GM10248 (cell line): Measurements from ENCODE around the gene SFMBT2.

Experiments used
- CTCF ChIA-PET: fragments of 300-600 bp; sonication (Branson Sonifier 250); formaldehyde crosslinking; extraction: SDS; loops from one replicate; lab custom pipeline; 2021; ENCODE audit warnings: antibody characterized with exemption; lab: Yijun Ruan, JAX
- POLR2A ChIA-PET: fragments of 350-650 bp; sonication (Branson Sonifier 250); formaldehyde crosslinking; extraction: SDS; loops from one replicate; lab custom pipeline; 2020; ENCODE audit warnings: antibody characterized with exemption; lab: Yijun Ruan, JAX
- DNase-seq: peaks from one replicate; pipeline ENCODE4 v3.0.0; 2012; ENCODE audit errors: extremely low spot score
- TF ChIP-seq, protein P1 (sequence below): IDR thresholded peaks from 2 replicates; pipeline ENCODE4 v1.5.1; 2012; ENCODE audit warnings: mild to moderate bottlenecking, low read depth; ENCODE audit errors: extremely low read depth, missing control alignments, control extremely low read depth

SFMBT2 gene

DNA sequence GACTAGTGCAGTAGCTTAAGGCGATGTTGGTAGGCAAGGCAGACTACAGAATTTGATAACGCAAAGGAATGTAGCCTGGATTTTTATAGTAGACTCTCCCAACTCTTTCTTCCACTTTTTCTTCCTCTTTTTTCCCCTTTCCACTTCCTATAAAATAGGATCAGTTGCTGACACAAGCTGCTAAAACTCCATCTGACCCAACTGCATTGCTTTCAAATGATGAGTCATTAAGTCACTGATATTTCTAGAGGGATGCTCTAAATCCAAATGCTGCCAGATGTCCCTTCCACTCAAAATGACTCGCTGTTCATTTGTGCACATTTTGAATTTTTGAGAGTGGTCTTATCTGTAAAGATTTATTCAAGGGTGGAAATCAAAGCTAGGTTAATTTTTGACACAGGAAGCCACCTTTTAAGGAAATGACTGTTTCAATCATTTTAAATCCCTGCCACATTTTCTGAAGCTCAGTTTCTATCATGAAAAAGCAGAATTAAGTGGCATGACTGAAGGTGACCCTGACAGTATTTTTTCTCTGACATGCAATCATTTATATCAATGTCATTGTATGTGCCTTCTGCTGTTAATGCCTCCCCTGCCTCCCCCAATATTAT, 25.8 kb upstream of the SFMBT2 start:
- ChIA-PET POLR2A (no interaction called here), CTCF (interaction anchor here (0.7 to 1.7 kb wide), 11 partner anchors 9 to 524 kb away, joined by 3 to 6 read pairs (median 3); no protein-coding TSS in a partner anchor)
- TF ChIP-seq, protein P1, sequence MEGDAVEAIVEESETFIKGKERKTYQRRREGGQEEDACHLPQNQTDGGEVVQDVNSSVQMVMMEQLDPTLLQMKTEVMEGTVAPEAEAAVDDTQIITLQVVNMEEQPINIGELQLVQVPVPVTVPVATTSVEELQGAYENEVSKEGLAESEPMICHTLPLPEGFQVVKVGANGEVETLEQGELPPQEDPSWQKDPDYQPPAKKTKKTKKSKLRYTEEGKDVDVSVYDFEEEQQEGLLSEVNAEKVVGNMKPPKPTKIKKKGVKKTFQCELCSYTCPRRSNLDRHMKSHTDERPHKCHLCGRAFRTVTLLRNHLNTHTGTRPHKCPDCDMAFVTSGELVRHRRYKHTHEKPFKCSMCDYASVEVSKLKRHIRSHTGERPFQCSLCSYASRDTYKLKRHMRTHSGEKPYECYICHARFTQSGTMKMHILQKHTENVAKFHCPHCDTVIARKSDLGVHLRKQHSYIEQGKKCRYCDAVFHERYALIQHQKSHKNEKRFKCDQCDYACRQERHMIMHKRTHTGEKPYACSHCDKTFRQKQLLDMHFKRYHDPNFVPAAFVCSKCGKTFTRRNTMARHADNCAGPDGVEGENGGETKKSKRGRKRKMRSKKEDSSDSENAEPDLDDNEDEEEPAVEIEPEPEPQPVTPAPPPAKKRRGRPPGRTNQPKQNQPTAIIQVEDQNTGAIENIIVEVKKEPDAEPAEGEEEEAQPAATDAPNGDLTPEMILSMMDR, result no peak
- DNase-seq, result no peak

DNA sequence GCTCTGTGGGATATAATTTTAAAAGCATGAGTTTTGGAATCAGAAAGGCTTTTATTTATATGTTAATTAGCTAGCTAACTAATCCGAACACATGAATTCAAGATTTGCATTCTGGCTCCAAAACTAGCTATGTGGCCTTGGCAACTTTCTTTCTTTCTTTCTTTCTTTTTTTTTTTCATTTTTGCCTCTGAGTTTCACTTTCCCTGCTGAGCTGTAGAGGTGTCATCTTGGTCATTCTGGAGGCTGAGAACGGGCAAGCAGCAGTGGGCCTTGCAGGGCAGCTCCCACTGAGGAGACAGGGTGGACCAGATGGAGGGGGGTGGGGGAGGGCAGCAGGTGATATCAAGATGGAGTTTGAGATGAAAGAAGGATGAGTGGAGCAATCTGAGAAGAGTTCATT, 24.8 kb upstream of the SFMBT2 start:
- POLR2A ChIA-PET, result no interaction called here
- DNase-seq, result peak; percentile 50
- TF ChIP-seq, protein P1, result no peak
- CTCF ChIA-PET, result interaction anchor here (0.8 to 1.7 kb wide), 3 partner anchors 14 to 37 kb away, joined by 3 to 6 read pairs (median 4); no protein-coding TSS in a partner anchor

DNA sequence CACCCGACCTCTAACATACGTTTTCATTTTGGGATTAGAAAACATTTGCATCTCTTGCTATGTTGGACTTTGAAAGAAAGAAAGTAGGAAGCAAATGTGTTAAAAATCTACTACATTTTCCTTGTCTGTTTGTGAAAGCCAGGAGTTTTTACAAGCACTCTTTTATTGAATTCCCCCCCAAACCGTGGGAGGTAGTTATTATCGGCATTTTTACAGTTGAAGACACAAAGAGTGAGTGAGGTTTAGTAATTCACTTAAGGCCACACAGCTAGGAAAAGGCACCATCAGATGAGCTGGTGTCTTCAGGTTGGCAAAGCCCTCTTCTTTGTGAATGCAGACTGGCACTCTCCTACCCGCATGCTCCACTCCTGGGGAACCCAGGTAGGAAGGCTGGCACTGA, 23.5 kb upstream of the SFMBT2 start:
- POLR2A ChIA-PET, result no interaction called here
- TF ChIP-seq, protein P1, result no peak

DNA sequence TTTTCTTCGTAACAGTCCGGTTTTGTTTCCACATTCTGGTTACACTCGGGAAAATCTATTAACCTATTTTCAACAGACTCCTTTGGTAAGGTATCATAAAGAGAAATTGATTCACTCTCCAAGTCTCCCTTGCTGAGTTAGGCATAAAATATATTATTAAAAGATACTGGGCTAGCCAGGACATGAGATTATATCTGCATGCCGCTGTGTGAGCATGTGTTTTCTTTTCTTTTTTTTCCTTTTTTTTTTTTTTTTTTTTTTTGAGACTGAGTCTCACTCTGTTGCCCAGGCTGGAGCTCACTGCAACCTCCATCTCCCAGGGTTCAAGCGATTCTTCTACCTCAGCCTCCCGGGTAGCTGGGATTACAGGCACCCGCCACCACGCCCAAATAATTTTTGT, 23.0 kb upstream of the SFMBT2 start:
- ChIA-PET CTCF (no interaction called here), POLR2A (no interaction called here)
- DNase-seq, result no peak
- TF ChIP-seq, protein P1, result no peak

More for the DNA sequence above, 23.5 kb upstream of the SFMBT2 start:
- CTCF ChIA-PET, result no interaction called here
- DNase-seq, result no peak

DNA sequence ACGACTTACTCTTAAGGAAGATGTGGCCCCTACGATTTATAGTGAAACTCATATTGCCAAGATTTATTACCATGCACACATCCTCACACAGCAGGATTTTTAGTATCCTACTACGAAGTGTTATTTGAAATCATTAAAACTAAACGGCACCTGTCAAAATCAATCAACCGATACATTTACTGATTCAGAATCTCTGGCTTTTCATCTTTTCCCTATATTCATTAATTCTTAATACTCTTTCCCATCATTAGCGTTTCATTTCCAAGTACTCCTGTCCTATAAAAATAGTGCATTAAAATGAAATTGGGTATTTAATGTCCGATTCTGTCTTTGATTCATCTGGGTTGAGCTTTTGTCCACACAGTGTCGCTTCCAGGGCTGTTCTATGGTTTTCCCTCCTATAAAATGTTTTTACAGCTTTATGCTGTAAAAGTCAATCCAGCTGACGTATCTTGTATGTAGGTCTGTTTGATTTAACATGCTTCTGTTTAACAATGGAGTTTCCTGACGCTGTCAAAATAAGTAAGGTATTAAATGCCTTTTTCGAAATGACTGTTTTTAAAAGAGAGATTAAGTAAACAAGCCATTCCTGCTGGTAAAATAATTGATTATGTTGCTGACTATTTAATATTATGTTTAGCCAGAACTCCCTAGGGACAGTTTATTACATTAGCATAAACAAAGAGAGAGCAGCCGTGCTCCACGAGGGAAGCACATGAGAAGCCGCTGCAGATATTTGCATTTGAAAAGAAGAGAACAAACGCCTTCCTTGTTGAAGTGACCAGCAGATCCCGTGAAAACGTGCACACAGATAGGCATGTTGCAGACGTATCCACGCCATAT, 22.3 kb upstream of the SFMBT2 start:
- ChIA-PET POLR2A (no interaction called here), CTCF (no interaction called here)
- TF ChIP-seq, protein P1, result no peak
- DNase-seq, result no peak

DNA sequence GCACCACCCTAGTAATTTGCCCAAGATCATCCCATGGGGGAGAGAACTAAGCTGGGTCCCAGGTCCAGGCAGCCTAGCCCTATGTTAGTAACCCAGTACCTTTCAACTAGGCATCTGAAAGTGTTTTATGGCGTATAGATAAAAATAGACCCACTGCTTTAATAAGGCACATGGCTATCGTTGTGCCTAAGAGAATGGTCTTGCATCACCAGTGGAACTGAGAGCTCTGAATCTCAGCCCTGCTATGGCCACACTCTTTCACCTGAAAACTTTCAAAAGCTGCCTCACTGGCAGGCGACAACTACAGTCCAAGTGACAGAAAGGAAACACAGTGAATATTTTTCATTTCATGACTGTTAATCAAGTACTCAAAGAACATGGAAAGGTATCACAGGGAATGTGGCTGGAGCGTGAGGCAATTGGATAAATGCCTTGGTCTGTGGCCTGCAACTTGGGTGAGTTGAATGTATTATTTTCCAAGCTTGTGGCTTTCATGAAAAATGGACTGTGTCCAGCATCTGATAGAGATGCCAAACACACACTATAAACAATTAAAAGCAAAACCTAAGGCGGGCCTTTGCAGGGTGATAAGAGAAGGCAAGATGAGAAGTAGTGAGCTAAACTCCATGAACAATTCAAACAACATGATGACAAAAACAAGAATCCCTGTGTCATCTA, 18.0 kb upstream of the SFMBT2 start:
- POLR2A ChIA-PET, result no interaction called here
- DNase-seq, result no peak
- CTCF ChIA-PET, result interaction anchor here (1.1 to 1.9 kb wide), 8 partner anchors 9 to 509 kb away, joined by 3 to 9 read pairs (median 4); no protein-coding TSS in a partner anchor
- TF ChIP-seq, protein P1, result no peak
